PC-3 (cell line): ENCODE measurements around the gene KRTDAP. TPM values are rescaled to one million over a fixed set of nuclear protein-coding genes. Genes with fewer than 3 reads are reported as not detected.

Experiments
- ATAC-seq: fragments of 200-7000 bp; cut with Tn5 transposase; 2 replicates; pipeline ENCODE4 v1.9.1; 2020; ENCODE audit warnings: mild to moderate bottlenecking, moderate library complexity
- BruUV-seq: library from RNA; stranded (reverse); fragments of 400-500 nt; replicated peaks from 2 replicates; lab custom pipeline; 2021; lab: Mats Ljungman, UMichigan
- CTCF ChIA-PET: fragments of 300-600 bp; sonication (Branson Sonifier 250); formaldehyde crosslinking; loops from one replicate; lab custom pipeline; 2022; ENCODE audit warnings: antibody characterized with exemption; lab: Charles Lee
- POLR2A ChIA-PET: fragments of 300-600 bp; sonication (Branson Sonifier 250); formaldehyde crosslinking; loops from one replicate; lab custom pipeline; 2022; ENCODE audit warnings: antibody characterized with exemption; ENCODE audit not compliant: unreplicated experiment; lab: Charles Lee
- DNase-seq: peaks from one replicate; pipeline ENCODE4 v3.0.0-alpha.2; 2015
- H2AFZ ChIP-seq: fragments of 300-600 bp; sonication (generic); 2 replicates; pipeline ENCODE4 v1.6.0; 2016; ENCODE audit warnings: antibody characterized with exemption, low read length
- H3F3A ChIP-seq: fragments of 300-600 bp; sonication (generic); one replicate; pipeline ENCODE4 v1.6.0; 2017; ENCODE audit warnings: antibody characterized with exemption, low read length, control low read depth, mild to moderate bottlenecking; ENCODE audit not compliant: unreplicated experiment
- H3K27ac ChIP-seq: fragments of 300-600 bp; sonication (generic); 2 replicates; pipeline ENCODE4 v1.5.1; 2016; ENCODE audit warnings: mild to moderate bottlenecking, low read length
- H3K27me3 ChIP-seq: fragments of 300-600 bp; sonication (generic); 2 replicates; pipeline ENCODE4 v1.6.1; 2016; ENCODE audit warnings: low read length, mixed read lengths
- H3K36me3 ChIP-seq: fragments of 300-600 bp; sonication (generic); 2 replicates; pipeline ENCODE4 v1.6.1; 2016; ENCODE audit warnings: low read depth, mixed run types, low read length, mixed read lengths
- H3K4me1 ChIP-seq: fragments of 300-600 bp; sonication (generic); 2 replicates; pipeline ENCODE4 v1.5.1; 2016; ENCODE audit warnings: low read length; ENCODE audit not compliant: insufficient read depth
- H3K4me2 ChIP-seq: fragments of 300-600 bp; sonication (generic); 2 replicates; pipeline ENCODE4 v1.6.0; 2016; ENCODE audit warnings: low read length
- H3K4me3 ChIP-seq: fragments of 300-600 bp; sonication (generic); 2 replicates; pipeline ENCODE4 v1.5.1; 2016; ENCODE audit warnings: mild to moderate bottlenecking, low read length, mixed read lengths
- H3K79me2 ChIP-seq: fragments of 300-600 bp; sonication (generic); 2 replicates; pipeline ENCODE4 v1.6.1; 2017; ENCODE audit warnings: low read length, mixed read lengths
- H3K9ac ChIP-seq: fragments of 300-600 bp; sonication (generic); 2 replicates; pipeline ENCODE4 v1.6.0; 2016; ENCODE audit warnings: mild to moderate bottlenecking, low read length
- H3K9me2 ChIP-seq: fragments of 300-600 bp; sonication (generic); replicated peaks from 2 replicates; pipeline ENCODE4 v1.6.1; 2016; ENCODE audit warnings: mixed run types, low read length, mixed read lengths
- H3K9me3 ChIP-seq: fragments of 300-600 bp; sonication (generic); 2 replicates; pipeline ENCODE4 v1.6.1; 2016; ENCODE audit warnings: low read length, mixed read lengths
- H4K20me1 ChIP-seq: fragments of 300-600 bp; sonication (generic); 2 replicates; pipeline ENCODE4 v1.6.1; 2016; ENCODE audit warnings: low read length, mixed read lengths
- CTCF ChIP-seq: fragments of 300-600 bp; sonication (generic); conservative IDR thresholded peaks from 2 replicates; pipeline ENCODE4 v1.5.1; 2017; ENCODE audit warnings: antibody characterized with exemption, low read depth, mild to moderate bottlenecking, low read length
- EZH2 ChIP-seq: fragments of 300-600 bp; sonication (generic); IDR thresholded peaks from one replicate; pipeline ENCODE4 v1.6.1; 2017; ENCODE audit warnings: antibody characterized with exemption, mild to moderate bottlenecking, low read length; ENCODE audit not compliant: unreplicated experiment
- EZH2phosphoT487 ChIP-seq: fragments of 300-600 bp; sonication (generic); IDR thresholded peaks from 2 replicates; pipeline ENCODE4 v1.6.1; 2018; ENCODE audit warnings: mild to moderate bottlenecking, antibody characterized with exemption, low read length, borderline replicate concordance
- intact Hi-C: fragments of 100-400 bp; cut with micrococcal nuclease; formaldehyde crosslinking; loops from 2 replicates; pipeline ENCODE4 v1.9.0; 2023
- total RNA-seq: library from RNA; depleted of rRNA; stranded (reverse); fragments of >200 nt; gene quantifications from 2 replicates; pipeline ENCODE4 v1.2.3, GENCODE V29; 2014

Gene KRTDAP
- total RNA-seq, 1 experiment from 2014 or later, result not detected

DNA sequence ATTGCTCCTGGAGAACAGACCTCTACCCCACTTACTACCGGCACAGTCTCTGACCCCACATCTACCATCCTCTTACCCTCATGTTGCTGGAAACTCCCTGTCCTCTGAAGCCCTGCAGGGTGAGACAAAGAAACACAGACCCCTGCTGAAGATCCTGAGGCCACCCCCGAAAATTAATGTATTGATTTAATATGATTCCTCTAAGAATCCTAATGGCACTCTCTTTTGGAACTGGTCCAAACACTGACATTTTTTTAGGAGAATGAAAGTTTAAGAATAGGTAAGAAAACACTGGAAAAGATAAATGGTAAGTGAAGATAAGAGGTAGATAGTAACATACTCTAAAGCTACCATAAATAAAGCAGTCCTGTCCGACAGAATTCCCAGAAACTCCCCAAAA lies 17.9 kb upstream of the KRTDAP start:
- DNase-seq (no peak), ATAC-seq (no peak)
- peaks cover 25% of the 10 kb centered on the region for H3K79me2 ChIP-seq
- H3K27me3 ChIP-seq, result no peaks in the 10 kb centered on the region
- no peaks in the 10 kb centered on the region for H3K36me3 ChIP-seq
- no peak for TF ChIP-seq CTCF
- no peak for TF ChIP-seq EZH2phosphoT487
- TF ChIP-seq EZH2, result no peak
- no peaks in the 10 kb centered on the region for H3F3A ChIP-seq
- H3K9ac ChIP-seq, result peak overlapping the region; percentile 93; the same call in 1 of the 2 replicates
- H3K4me1 ChIP-seq, result peaks cover 13% of the 10 kb centered on the region; the same call in 1 of the 2 replicates
- intact Hi-C loops, result loop anchor here (5.0 kb wide), 1 partner anchor 241 kb away; the partner anchor contains the start of gene USF2
- H3K9me3 ChIP-seq, result no peaks in the 10 kb centered on the region
- no peak overlapping the region for H3K27ac ChIP-seq
- ChIA-PET CTCF (no interaction called here), POLR2A (no interaction called here)
- BruUV-seq, result no TSS peak
- H4K20me1 ChIP-seq, result no peaks in the 10 kb centered on the region
- peak overlapping the region; percentile 96; the same call in 1 of the 2 replicates for H3K4me3 ChIP-seq
- H2AFZ ChIP-seq, result no peak overlapping the region
- peak overlapping the region; percentile 86 for H3K4me2 ChIP-seq
- H3K9me2 ChIP-seq, result no peaks in the 10 kb centered on the region

GRCh38 chr19:35507561-35507960 lies 17.3 kb upstream of the KRTDAP start:
- Histone ChIP-seq H3F3A (no peaks in the 10 kb centered on the region), H3K4me1 (peaks cover 13% of the 10 kb centered on the region; the same call in 1 of the 2 replicates), H3K4me2 (no peak overlapping the region), H3K36me3 (no peaks in the 10 kb centered on the region), H3K9me3 (no peaks in the 10 kb centered on the region), H4K20me1 (no peaks in the 10 kb centered on the region), H3K9me2 (no peaks in the 10 kb centered on the region), H3K4me3 (no peak overlapping the region), H3K27ac (no peak overlapping the region), H2AFZ (no peak overlapping the region), H3K9ac (no peak overlapping the region), H3K79me2 (peaks cover 25% of the 10 kb centered on the region), H3K27me3 (no peaks in the 10 kb centered on the region)
- no TSS peak for BruUV-seq
- DNase-seq (no peak), ATAC-seq (no peak)
- intact Hi-C loops, result loop anchor here (5.0 kb wide), 1 partner anchor 240 kb away; the partner anchor contains the start of gene USF2
- ChIA-PET POLR2A (no interaction called here), CTCF (no interaction called here)
- TF ChIP-seq CTCF, result no peak
- no peak for TF ChIP-seq EZH2
- TF ChIP-seq EZH2phosphoT487, result no peak

DNA sequence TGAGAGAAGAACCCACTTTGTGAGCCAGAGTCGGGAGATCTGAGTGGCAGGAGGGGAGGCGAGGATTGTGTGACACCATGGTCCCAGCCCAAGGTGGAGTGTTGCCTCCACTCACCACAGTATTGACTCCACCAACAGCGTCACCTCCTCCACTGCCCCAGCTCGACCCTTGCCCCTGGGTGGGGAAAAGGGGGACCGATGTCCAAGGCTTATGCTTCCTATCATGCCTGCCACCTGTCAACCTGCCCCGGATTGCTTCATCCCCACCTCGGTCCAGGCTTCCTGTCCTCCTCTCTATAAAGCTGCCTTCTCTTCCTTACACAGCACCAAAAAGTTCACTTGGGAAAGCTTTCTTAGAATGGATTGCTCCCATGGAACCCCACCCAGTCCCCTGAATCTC lies 15.7 kb upstream of the KRTDAP start:
- H3K4me3 ChIP-seq, result no peak overlapping the region
- H3K4me1 ChIP-seq, result peaks cover 13% of the 10 kb centered on the region; the same call in 1 of the 2 replicates
- no peaks in the 10 kb centered on the region for H3K9me3 ChIP-seq
- H3K27me3 ChIP-seq, result no peaks in the 10 kb centered on the region
- no peak for ATAC-seq
- intact Hi-C loops, result loop anchor here (5.0 kb wide), 1 partner anchor 239 kb away; the partner anchor contains the start of gene USF2
- H3K79me2 ChIP-seq, result peaks cover 25% of the 10 kb centered on the region
- TF ChIP-seq EZH2phosphoT487, result no peak
- TF ChIP-seq EZH2, result no peak
- TF ChIP-seq CTCF, result no peak
- no peaks in the 10 kb centered on the region for H4K20me1 ChIP-seq
- no peak overlapping the region for H3K9ac ChIP-seq
- BruUV-seq, result no TSS peak
- DNase-seq, result no peak
- ChIA-PET POLR2A (no interaction called here), CTCF (no interaction called here)
- H3K27ac ChIP-seq, result no peak overlapping the region
- no peak overlapping the region for H3K4me2 ChIP-seq
- no peak overlapping the region for H2AFZ ChIP-seq
- no peaks in the 10 kb centered on the region for H3F3A ChIP-seq
- no peaks in the 10 kb centered on the region for H3K36me3 ChIP-seq
- H3K9me2 ChIP-seq, result no peaks in the 10 kb centered on the region
